HG02885 (cell line): ENCODE measurements around the gene MED16.
"Not testable (repeated sequence)": the region's sequence is repeated elsewhere in the genome, so short reads cannot be mapped to it uniquely, and the experiment has no call there.

Experiments used
- ATAC-seq: cut with Tn5 transposase; IDR thresholded peaks from one replicate; pipeline ENCODE4 v1.9.1; 2021; ENCODE audit warnings: mild to moderate bottlenecking; ENCODE audit not compliant: unreplicated experiment, poor library complexity

MED16 gene

GRCh38 chr19:858868-859843 lies 33.8 kb downstream of the MED16 start, which contains the start of gene CFD:
Gene CFD, plus strand, starts transcription at chr19:859664. Its CDS starts 26 bp downstream, at chr19:859690.
- no peak for ATAC-seq

DNA sequence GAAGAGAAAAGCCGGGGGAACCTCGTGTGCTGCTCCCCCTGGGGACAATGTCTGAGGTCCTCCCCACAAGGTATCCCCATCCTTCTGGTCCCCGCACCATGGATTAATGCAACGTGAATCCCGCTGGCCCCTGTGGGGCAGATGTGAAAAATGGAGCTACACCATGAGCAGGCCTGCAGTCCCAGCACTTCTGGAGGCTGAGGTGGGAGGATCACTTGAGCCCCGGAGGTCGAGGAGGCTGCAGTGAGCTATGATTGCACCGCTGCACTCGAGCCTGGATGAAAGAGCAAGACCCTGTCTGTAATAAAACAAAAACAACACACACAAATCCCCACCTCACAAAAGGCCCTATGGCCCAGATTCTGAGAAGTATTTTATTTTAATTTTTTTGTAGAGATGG lies 34.7 kb downstream of the MED16 start:
- ATAC-seq: no peak

- no peak for ATAC-seq
These were observed 37.3 kb downstream of the MED16 start for GRCh38 chr19:855566-856120.

DNA sequence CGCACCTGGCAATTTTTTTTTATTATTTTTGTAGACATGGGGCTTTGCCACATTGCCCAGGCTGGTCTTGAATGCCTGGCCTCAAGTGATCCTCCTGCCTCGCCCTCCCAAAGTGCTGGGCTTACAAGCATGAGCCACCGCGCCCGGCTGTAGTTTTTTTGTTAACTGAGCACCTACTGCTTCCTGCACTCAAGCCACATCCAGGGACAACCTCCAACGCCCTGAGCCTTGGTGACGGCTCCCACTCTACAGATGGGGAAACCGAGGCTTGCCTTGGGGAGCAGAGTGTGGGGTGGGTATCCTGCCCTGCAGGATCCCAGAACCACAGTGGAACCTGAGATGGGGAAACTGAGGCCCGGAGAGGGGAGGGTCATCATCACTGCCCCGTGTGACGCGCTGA lies 37.8 kb downstream of the MED16 start:
- no peak for ATAC-seq

DNA sequence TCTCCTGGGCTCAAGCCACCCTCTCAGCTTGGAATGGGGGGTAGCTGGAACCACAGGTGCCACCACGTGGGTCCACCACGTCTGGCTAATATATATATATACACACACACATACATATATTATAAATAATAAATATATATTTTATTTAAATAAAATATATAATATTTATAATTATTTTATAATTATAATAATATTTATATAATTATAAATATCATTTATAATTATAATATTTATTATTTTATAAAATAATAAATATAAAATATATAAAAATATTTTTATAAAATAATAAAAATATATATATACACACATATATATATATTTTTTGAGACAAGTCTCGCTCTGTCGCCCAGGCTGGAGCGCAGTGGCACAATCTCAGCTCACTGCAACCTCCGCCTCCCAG lies 38.4 kb downstream of the MED16 start:
- no peak for ATAC-seq

- not testable (repeated sequence) for ATAC-seq
These were observed 39.3 kb downstream of the MED16 start for GRCh38 chr19:853614-854220.

- ATAC-seq: no peak
These were observed 39.9 kb downstream of the MED16 start for GRCh38 chr19:853014-853585.

GRCh38 chr19:852136-853013 lies 40.6 kb downstream of the MED16 start, which contains the start of gene ELANE:
Gene ELANE, plus strand, starts transcription at chr19:852303. Its CDS starts 26 bp downstream, at chr19:852329.
- ATAC-seq: no peak

- no peak for ATAC-seq
These were observed 42.0 kb downstream of the MED16 start for GRCh38 chr19:850979-851335.

DNA sequence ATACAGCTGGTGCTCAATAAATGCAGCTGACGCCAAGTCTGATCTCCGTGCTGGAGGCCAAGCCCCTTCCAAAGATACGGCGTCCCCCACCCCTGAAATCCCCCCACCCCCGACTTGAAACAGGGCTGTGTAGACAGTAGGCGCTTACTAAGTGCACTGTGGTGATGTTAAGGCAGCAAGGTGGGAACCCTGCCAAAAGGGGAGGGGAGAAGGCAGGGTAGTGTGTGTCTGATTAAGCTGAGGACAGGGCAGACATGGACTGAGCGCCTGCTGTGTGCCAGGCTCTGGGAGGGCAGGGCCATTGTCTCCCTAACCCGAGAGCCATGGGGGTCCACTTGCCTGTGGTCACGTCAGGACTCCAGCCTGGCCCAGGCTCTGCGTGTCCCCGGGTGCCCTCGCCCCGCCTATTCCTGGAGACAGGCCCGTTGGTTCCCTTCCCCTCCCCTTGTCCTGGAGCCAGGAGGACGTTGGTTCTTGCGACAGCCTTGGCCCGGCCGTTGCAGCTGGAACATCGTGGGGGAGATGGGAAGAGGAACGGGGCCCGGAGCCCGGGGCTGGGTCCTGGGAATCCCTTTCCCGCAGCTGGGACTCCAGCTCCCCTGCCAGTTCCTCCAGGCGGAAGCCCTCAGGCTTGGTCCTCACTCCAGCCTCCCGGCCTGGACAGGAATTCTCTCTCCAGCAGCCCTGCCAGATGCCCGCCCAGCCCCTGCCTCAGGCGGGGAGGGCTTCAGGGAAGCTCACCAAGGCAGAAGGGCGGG lies 42.6 kb downstream of the MED16 start:
- ATAC-seq: no peak

- not testable (repeated sequence) for ATAC-seq
These were observed 43.8 kb downstream of the MED16 start for GRCh38 chr19:849195-849594.

- ATAC-seq: no peak
These were observed 44.5 kb downstream of the MED16 start for GRCh38 chr19:848386-848921.

- ATAC-seq: no peak
These were observed 47.1 kb downstream of the MED16 start for GRCh38 chr19:845707-846521.

DNA sequence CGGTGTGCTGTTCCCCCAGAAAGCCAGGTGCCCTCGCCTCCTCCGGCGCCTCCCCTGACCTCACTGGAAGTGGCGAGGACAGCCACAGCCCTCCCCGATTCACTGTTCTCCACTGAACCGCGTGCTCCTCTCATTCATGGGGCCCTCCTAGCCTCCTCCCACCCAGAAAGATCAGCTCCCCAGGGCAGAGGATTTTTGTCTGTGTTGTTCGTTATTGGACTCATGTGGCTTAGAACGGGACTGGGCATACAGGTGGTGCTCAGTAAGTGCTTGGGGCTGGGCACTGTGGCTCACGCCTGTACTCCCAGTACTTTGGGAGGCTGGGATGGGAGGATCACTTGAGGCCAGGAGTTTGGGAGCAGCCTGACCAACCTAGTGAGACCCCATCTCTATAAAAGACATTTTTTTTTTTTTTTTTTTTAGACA lies 48.4 kb downstream of the MED16 start:
- no peak for ATAC-seq

- ATAC-seq: no peak
These were observed 49.0 kb downstream of the MED16 start for GRCh38 chr19:843836-844545.

DNA sequence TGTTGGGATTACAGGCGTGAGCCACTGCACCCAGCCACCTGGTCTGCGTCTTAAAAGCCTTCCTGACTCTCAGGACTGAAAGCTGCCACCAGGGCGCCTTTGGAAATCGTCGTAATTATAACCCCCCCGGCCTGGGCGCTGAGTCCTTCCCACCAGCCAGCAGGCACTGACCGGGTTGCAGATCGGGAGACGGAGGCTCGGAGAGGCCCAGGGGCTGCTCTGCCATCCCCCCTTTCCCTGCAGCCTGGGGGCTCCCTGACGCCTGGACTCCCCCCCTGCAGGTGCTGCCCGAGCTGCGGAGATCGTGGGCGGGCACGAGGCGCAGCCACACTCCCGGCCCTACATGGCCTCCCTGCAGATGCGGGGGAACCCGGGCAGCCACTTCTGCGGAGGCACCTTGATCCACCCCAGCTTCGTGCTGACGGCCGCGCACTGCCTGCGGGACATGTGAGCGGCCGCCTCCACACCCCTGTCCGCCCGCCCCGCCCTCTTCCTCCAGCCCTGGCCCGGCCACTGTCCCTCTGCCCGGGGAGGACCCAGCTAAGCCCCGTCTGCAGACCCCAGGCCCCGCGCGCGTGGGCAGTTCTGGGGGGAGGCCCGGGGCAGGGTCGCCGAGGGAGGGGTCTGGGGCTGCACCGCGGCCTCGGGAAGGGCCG lies 49.7 kb downstream of the MED16 start:
- ATAC-seq: no peak

DNA sequence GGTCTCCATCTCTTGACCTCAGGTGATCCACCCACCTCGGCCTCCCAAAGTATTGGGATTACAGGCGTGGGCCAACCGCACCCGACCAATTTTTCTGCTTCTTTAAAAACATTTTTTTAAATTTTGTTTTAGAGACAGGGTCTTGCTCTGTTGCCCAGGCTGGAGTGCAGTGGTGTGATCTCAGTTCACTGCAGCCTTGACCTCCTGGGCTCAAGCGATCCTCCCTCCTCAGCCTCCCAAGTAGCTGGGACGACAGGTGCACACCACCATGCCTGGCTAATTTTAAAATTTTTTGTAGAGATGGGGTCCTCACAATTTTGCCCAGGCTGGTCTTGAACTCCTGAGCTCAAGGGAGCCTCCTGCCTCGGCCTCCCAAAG lies 50.2 kb downstream of the MED16 start:
- not testable (repeated sequence) for ATAC-seq
